ENCODE measurements around the gene HCFC1R1. TPM values are rescaled to one million over a fixed set of nuclear protein-coding genes. Genes with fewer than 3 reads are reported as not detected.

The HCFC1R1 gene
- total RNA-seq, 1 donor from 2014 or later, result 13.0 TPM

- no peak for DNase-seq
Measured at GRCh38 chr16:2975161-2975795, 48.5 kb downstream of the HCFC1R1 start.

GRCh38 chr16:2974319-2975056, 49.3 kb downstream of the HCFC1R1 start:
- no peak for DNase-seq

GRCh38 chr16:2973605-2974318, 50.0 kb downstream of the HCFC1R1 start:
- DNase-seq, result no peak

- DNase-seq, result no peak
Measured at GRCh38 chr16:2973093-2973492, 50.6 kb downstream of the HCFC1R1 start.

Small RNA genes lying within 50 kb of the gene (small RNA-seq; reads per million reads assigned to genes)
- not detected for gene LINC00514 (ENCODE audit: low replicate concordance)

Other genes starting within 250 kb of the HCFC1R1 start
- gene ELOB, start 246.7 kb downstream of the HCFC1R1 start, total RNA-seq, result 155 TPM
- gene PRSS33, start 236.4 kb downstream of the HCFC1R1 start, total RNA-seq, result 2.9 TPM
- gene PRSS41, start 225.5 kb downstream of the HCFC1R1 start, total RNA-seq, result not detected
- gene PRSS21, start 206.7 kb downstream of the HCFC1R1 start, total RNA-seq, result not detected
- 1,549 TPM for gene ZG16B, start 193.6 kb downstream of the HCFC1R1 start, total RNA-seq
- gene PRSS22, start 165.8 kb downstream of the HCFC1R1 start, total RNA-seq, result 18.2 TPM
- 37.0 TPM for gene FLYWCH2, start 140.7 kb downstream of the HCFC1R1 start, total RNA-seq
- 21.6 TPM for gene FLYWCH1, start 112.0 kb downstream of the HCFC1R1 start, total RNA-seq
- 5.6 TPM for gene KREMEN2, start 59.7 kb downstream of the HCFC1R1 start, total RNA-seq
- 6.2 TPM for gene PAQR4, start 54.6 kb downstream of the HCFC1R1 start, total RNA-seq
- gene PKMYT1, start 43.5 kb downstream of the HCFC1R1 start, total RNA-seq, result 12.2 TPM
- not detected for gene CLDN9, start 11.0 kb downstream of the HCFC1R1 start, total RNA-seq
- not detected for gene CLDN6, start 5.8 kb downstream of the HCFC1R1 start, total RNA-seq
- gene TNFRSF12A, start 3.6 kb downstream of the HCFC1R1 start, total RNA-seq, result 41.3 TPM
- gene THOC6, start 93 bp upstream of the HCFC1R1 start, total RNA-seq, result 12.6 TPM
- 15.8 TPM for gene BICDL2, start 13.0 kb upstream of the HCFC1R1 start, total RNA-seq
- 0.41 TPM for gene MMP25, start 22.6 kb upstream of the HCFC1R1 start, total RNA-seq
- 104 TPM for gene IL32, start 41.7 kb upstream of the HCFC1R1 start, total RNA-seq
- gene ZSCAN10, start 75.4 kb upstream of the HCFC1R1 start, total RNA-seq, result not detected
- 11.4 TPM for gene ZNF205, start 88.6 kb upstream of the HCFC1R1 start, total RNA-seq
- 9.3 TPM for gene ZNF213, start 111.1 kb upstream of the HCFC1R1 start, total RNA-seq
- gene OR1F1, start 164.3 kb upstream of the HCFC1R1 start, total RNA-seq, result not detected
- 8.3 TPM for gene ZNF200, start 211.2 kb upstream of the HCFC1R1 start, total RNA-seq
- 2.1 TPM for gene MEFV, start 232.7 kb upstream of the HCFC1R1 start, total RNA-seq

Measured in tongue (tissue), 3 donors.